PC-9 (cell line): ENCODE data around the gene PNPLA7.

Source experiments
- EZH2 ChIP-seq: fragments of 200-600 bp; sonication (generic); IDR thresholded peaks from 2 replicates; pipeline ENCODE4 v1.8.0; 2017; ENCODE audit warnings: antibody characterized with exemption, low read depth
- TF ChIP-seq, protein P1 (sequence below): fragments of 200-600 bp; sonication (generic); conservative IDR thresholded peaks from 2 replicates; pipeline ENCODE4 v1.6.1; 2017; ENCODE audit warnings: mixed run types, antibody characterized with exemption, mild to moderate bottlenecking, moderate library complexity

GRCh38 chr9:137462396-137462985 lies 87.7 kb downstream of the PNPLA7 start:
- TF ChIP-seq, protein P1, sequence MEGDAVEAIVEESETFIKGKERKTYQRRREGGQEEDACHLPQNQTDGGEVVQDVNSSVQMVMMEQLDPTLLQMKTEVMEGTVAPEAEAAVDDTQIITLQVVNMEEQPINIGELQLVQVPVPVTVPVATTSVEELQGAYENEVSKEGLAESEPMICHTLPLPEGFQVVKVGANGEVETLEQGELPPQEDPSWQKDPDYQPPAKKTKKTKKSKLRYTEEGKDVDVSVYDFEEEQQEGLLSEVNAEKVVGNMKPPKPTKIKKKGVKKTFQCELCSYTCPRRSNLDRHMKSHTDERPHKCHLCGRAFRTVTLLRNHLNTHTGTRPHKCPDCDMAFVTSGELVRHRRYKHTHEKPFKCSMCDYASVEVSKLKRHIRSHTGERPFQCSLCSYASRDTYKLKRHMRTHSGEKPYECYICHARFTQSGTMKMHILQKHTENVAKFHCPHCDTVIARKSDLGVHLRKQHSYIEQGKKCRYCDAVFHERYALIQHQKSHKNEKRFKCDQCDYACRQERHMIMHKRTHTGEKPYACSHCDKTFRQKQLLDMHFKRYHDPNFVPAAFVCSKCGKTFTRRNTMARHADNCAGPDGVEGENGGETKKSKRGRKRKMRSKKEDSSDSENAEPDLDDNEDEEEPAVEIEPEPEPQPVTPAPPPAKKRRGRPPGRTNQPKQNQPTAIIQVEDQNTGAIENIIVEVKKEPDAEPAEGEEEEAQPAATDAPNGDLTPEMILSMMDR = no peak
- no peak for TF ChIP-seq EZH2
